ENCODE measurements around the gene SLC5A1.
A peak's percentile ranks its signal among the peaks of the same experiment; 100 is the strongest.
"Not testable (repeated sequence)": the region's sequence is repeated elsewhere in the genome, so short reads cannot be mapped to it uniquely, and the experiment has no call there.

SLC5A1 gene

GRCh38 chr22:32097881-32098499, 54.9 kb downstream of the SLC5A1 start:
- no peak for DNase-seq

GRCh38 chr22:32100711-32101110, 57.6 kb downstream of the SLC5A1 start:
- no peak for DNase-seq

- DNase-seq, result no peak
Measured at GRCh38 chr22:32103658-32104315, 60.7 kb downstream of the SLC5A1 start.

GRCh38 chr22:32106930-32107329, 63.9 kb downstream of the SLC5A1 start:
- DNase-seq, result no peak

- no peak for DNase-seq
Measured at GRCh38 chr22:32112380-32112779, 69.3 kb downstream of the SLC5A1 start.

GRCh38 chr22:32119568-32120235, 76.6 kb downstream of the SLC5A1 start:
- DNase-seq, result no peak

- no peak for DNase-seq
Measured at GRCh38 chr22:32120603-32121002, 77.5 kb downstream of the SLC5A1 start.

GRCh38 chr22:32122899-32123298, 79.8 kb downstream of the SLC5A1 start:
- DNase-seq, result no peak

GRCh38 chr22:32123657-32124056, 80.6 kb downstream of the SLC5A1 start:
- DNase-seq, result no peak

GRCh38 chr22:32127904-32128303, 84.8 kb downstream of the SLC5A1 start:
- DNase-seq, result no peak

GRCh38 chr22:32130464-32130863, 87.4 kb downstream of the SLC5A1 start:
- no peak for DNase-seq

GRCh38 chr22:32132126-32132525, 89.1 kb downstream of the SLC5A1 start:
- no peak for DNase-seq

GRCh38 chr22:32132783-32133182, 89.7 kb downstream of the SLC5A1 start:
- DNase-seq, result no peak

GRCh38 chr22:32134796-32135195, 91.7 kb downstream of the SLC5A1 start:
- DNase-seq, result not testable (repeated sequence)

- not testable (repeated sequence) for DNase-seq
Measured at GRCh38 chr22:32135958-32136357, 92.9 kb downstream of the SLC5A1 start.

GRCh38 chr22:32136881-32137280, 93.8 kb downstream of the SLC5A1 start:
- DNase-seq, result not testable (repeated sequence)

- peak in 1 of 2 experiments; percentile 23 for DNase-seq
Measured at GRCh38 chr22:32137731-32138324, 94.8 kb downstream of the SLC5A1 start.

- DNase-seq, result not testable (repeated sequence)
Measured at GRCh38 chr22:32138576-32138975, 95.5 kb downstream of the SLC5A1 start.

GRCh38 chr22:32140688-32141087, 97.6 kb downstream of the SLC5A1 start:
- not testable (repeated sequence) for DNase-seq

- DNase-seq, result no peak
Measured at GRCh38 chr22:32142600-32142999, 99.5 kb downstream of the SLC5A1 start.

- DNase-seq, result no peak
Measured at GRCh38 chr22:32144496-32145274, 101.6 kb downstream of the SLC5A1 start.

- DNase-seq, result peak; percentile 24 to 57
Measured at GRCh38 chr22:32147128-32147527, 104.1 kb downstream of the SLC5A1 start.

- DNase-seq, result not testable (repeated sequence)
Measured at GRCh38 chr22:32148372-32148771, 105.3 kb downstream of the SLC5A1 start.

All from NCI-H2081 (cell line).